ENCODE data around the gene TRIML1. TPM values are rescaled to one million over a fixed set of nuclear protein-coding genes. Genes with fewer than 3 reads are reported as not detected.

The TRIML1 gene
- total RNA-seq, 4 donors from 2014 or later, result not detected

GRCh38 chr4:188139671-188140070 is 430 bp downstream of the TRIML1 start:
- no peak for DNase-seq
- 87 to 88% methylated on average over 9 to 13 of the region's 19 CpGs for WGBS, 2 donors
- Histone ChIP-seq H3K4me3 (no peak overlapping the region), H3K27me3 (no peaks in the 10 kb centered on the region), H3K4me1 (no peaks in the 10 kb centered on the region), H3K27ac (no peak overlapping the region), H3K9me3 (no peaks in the 10 kb centered on the region), H3K36me3 (no peaks in the 10 kb centered on the region)
- TF ChIP-seq POLR2A (IDR thresholded peaks at IDR 0.05) (no peak), CTCF (IDR thresholded peaks at IDR 0.05) (no peak)
- intact Hi-C loops (cut with DNase I), result no loop called here

GRCh38 chr4:188143731-188144130 is 4.5 kb downstream of the TRIML1 start:
- Histone ChIP-seq H3K4me1 (no peaks in the 10 kb centered on the region), H3K4me3 (no peak overlapping the region), H3K9me3 (no peaks in the 10 kb centered on the region), H3K27ac (no peak overlapping the region), H3K27me3 (no peaks in the 10 kb centered on the region), H3K36me3 (no peaks in the 10 kb centered on the region)
- intact Hi-C loops (cut with DNase I), result no loop called here
- 76 to 81% methylated on average over 10 to 11 of the region's 11 CpGs for WGBS, 2 donors
- DNase-seq, result no peak
- TF ChIP-seq POLR2A (IDR thresholded peaks at IDR 0.05), result no peak
- no peak for TF ChIP-seq CTCF (IDR thresholded peaks at IDR 0.05)

- TF ChIP-seq CTCF (IDR thresholded peaks at IDR 0.05) (no peak), POLR2A (IDR thresholded peaks at IDR 0.05) (no peak)
- Histone ChIP-seq H3K36me3 (no peaks in the 10 kb centered on the region), H3K27ac (no peak overlapping the region), H3K9me3 (no peaks in the 10 kb centered on the region), H3K27me3 (no peaks in the 10 kb centered on the region), H3K4me1 (no peaks in the 10 kb centered on the region), H3K4me3 (no peak overlapping the region)
- intact Hi-C loops (cut with DNase I), result no loop called here
- 79 to 80% methylated on average over 10 of the region's 10 CpGs for WGBS, 2 donors
- DNase-seq, result no peak
Measured at GRCh38 chr4:188145601-188146000, 6.4 kb downstream of the TRIML1 start.

- TF ChIP-seq CTCF (IDR thresholded peaks at IDR 0.05) (no peak), POLR2A (IDR thresholded peaks at IDR 0.05) (no peak)
- Histone ChIP-seq H3K9me3 (no peaks in the 10 kb centered on the region), H3K27ac (no peak overlapping the region), H3K36me3 (no peaks in the 10 kb centered on the region), H3K4me1 (no peaks in the 10 kb centered on the region), H3K27me3 (no peaks in the 10 kb centered on the region), H3K4me3 (no peak overlapping the region)
- no peak for DNase-seq
- intact Hi-C loops (cut with DNase I), result no loop called here
- WGBS, 2 donors, result 95 to 96% methylated on average over 6 to 11 of the region's 11 CpGs
Measured at GRCh38 chr4:188146618-188147017, 7.4 kb downstream of the TRIML1 start.

GRCh38 chr4:188147176-188147575 is 7.9 kb downstream of the TRIML1 start:
- TF ChIP-seq POLR2A (IDR thresholded peaks at IDR 0.05) (no peak), CTCF (IDR thresholded peaks at IDR 0.05) (no peak)
- H3K27ac ChIP-seq, result no peak overlapping the region
- 87 to 90% methylated on average over 10 of the region's 11 CpGs for WGBS, 2 donors
- no peaks in the 10 kb centered on the region for H3K36me3 ChIP-seq
- no peaks in the 10 kb centered on the region for H3K4me1 ChIP-seq
- H3K4me3 ChIP-seq, result no peak overlapping the region
- intact Hi-C loops (cut with DNase I), result no loop called here
- no peak for DNase-seq
- H3K9me3 ChIP-seq, result no peaks in the 10 kb centered on the region
- no peaks in the 10 kb centered on the region for H3K27me3 ChIP-seq

Data from esophagus squamous epithelium (tissue), 5 donors.